ENCODE measurements around the gene RAPGEF3.
A peak's percentile ranks its signal among the peaks of the same experiment; 100 is the strongest.

The RAPGEF3 gene

GRCh38 chr12:47776471-47777143, 17.9 kb upstream of the RAPGEF3 start:
- no peak for DNase-seq (ENCODE audit: low spot score)

DNA sequence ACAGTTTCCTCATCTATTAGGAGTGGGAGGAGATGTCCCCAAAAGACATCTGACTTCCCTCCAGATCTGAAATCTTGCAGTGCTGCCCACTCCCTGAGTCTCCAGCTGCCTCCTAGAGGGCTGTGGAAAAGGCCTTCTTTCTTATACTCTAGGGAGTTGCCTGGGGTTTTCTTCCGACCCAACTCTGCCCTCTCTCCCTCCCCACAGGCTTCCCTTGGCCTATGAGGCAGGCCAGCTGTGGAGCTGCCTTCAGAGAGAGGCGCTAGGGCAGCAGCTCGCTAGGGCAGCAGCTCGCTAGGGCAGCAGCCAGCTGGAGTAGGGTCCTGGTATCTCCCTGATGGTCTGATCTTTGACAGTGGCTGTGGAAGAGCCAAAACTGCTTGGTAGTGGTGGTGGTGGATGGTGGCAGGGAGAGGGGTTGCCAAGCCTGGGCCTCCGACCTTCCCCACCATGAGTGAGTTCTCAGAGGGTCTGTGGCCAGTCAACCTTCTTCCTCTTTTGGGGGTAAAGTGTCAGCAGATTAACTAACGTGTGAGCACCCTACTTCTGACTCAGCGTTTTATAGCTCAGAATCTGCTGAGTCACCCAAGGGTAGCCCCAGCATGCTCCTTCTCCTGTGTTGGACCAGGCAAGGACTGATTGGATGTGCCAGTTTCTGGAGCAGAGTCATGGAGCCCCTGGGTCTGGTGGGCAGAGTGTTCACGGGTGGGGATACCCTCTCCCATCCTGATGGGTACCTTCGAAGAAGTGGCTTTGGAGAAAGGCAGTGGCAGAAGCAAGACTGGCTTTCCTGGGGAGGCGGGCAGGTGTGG, 16.6 kb upstream of the RAPGEF3 start:
- peak; percentile 22 for DNase-seq (ENCODE audit: low spot score)

GRCh38 chr12:47774663-47775062, 16.0 kb upstream of the RAPGEF3 start:
- DNase-seq (ENCODE audit: low spot score) = no peak

GRCh38 chr12:47773858-47774580, 15.3 kb upstream of the RAPGEF3 start:
- no peak for DNase-seq (ENCODE audit: low spot score)

GRCh38 chr12:47773062-47773857, 14.6 kb upstream of the RAPGEF3 start, which contains the start of gene SLC48A1:
Gene SLC48A1, plus strand, starts transcription at chr12:47773238. Its CDS starts 67 bp downstream, at chr12:47773305.
- DNase-seq (ENCODE audit: low spot score) = peak; percentile 65

GRCh38 chr12:47772738-47773061, 14.0 kb upstream of the RAPGEF3 start:
- DNase-seq (ENCODE audit: low spot score) = no peak

DNA sequence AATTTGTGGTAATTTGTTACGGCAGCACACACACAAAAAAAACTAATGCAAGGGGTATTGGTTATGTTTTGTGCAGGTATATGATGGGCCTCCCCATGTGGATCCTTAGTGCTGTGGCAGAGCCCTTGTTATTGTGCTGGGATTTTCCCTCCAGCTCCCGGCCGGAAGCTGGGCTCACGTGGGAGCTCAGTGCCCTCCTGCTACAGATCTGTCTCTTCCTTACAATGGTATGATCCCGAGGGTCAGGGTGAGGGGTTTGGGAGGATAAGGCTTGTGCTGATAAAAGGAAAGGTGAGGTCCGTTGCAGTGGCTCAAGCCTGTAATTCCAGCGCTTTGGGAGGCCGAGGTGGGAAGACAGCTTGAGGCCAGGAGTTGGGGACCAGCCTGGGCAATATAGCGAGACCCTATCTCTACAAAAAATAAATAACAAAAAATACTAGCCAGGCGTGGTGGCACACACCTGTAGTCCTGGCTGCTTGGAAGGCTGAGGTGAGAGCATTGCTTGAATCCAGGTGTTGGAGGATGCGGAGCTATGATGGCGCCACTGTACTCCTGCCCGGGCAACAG, 13.5 kb upstream of the RAPGEF3 start:
- DNase-seq (ENCODE audit: low spot score) = no peak

- DNase-seq (ENCODE audit: low spot score) = no peak
Observed at GRCh38 chr12:47771304-47771703, 12.6 kb upstream of the RAPGEF3 start.

DNA sequence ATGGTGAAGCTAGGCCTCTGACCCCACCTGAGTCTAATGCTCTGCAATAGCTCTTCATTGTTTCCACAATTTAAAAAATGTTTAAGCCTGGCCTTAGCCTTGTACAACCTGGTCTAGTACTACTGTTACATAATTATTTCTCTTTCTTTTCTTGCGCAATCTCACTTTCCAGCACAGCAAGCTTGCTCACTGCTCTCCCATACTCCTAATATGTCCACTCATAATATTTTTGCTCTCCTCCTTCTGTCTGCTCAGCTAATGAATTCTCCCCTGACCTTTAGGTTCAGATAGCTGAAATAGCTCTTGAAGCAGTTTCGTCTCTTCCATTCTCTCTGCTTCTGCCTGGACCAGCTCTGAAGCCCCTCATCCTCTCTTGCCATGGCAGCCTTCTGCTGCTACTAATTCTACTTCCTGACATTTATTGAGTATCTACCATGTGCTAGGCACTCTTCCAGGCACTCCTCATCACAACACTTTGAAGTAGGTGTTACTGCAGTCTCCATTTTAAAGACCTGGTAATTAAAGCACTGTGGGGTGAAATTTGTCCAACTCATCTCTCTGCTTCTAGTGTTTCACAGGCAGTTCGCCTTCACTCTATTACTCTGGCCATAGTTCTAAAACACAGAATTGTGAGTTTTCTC, 11.5 kb upstream of the RAPGEF3 start:
- DNase-seq (ENCODE audit: low spot score) = no peak

DNA sequence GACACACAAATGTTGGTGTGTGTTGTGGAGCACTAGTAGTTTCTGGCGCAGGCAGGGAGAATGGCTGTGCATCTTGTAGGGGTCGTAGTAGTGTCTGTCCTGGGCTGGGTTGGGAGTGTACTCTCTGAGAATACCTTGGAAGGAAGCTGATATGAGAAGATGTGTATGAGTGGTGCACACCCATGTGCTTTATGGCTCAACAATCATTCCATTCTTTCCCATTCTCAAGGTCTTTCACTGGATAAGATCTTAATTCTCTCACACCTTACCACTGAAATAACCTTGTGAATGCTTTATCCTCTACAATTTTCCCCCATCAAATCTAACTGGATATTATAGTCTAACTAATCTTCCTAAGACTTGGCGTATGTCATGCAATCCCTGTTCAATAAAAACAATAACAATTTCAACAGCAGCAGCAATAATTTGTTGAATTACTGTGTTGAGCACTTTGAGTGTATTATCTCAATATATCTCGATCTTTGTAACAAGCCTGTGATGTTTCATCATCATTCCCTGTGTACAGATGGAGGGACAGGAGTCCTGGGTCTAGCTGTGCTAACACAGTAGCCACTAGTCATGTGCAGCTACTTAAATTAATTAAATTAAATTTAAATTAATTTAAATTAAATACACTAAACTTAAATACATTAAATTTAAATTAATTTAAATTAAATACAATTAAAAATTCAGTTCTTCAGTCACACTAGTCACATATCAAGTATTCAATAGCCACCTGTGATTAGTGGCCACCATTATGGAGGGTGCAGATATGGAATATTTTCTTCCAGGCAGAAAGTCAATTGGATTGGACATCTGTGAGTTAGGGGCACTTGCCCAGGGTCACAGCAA, 10.8 kb upstream of the RAPGEF3 start:
- DNase-seq (ENCODE audit: low spot score) = no peak

- DNase-seq (ENCODE audit: low spot score) = no peak
Observed at GRCh38 chr12:47768323-47768811, 9.7 kb upstream of the RAPGEF3 start.

GRCh38 chr12:47767216-47767724, 8.6 kb upstream of the RAPGEF3 start:
- no peak for DNase-seq (ENCODE audit: low spot score)

- DNase-seq (ENCODE audit: low spot score) = no peak
Observed at GRCh38 chr12:47766502-47767215, 8.0 kb upstream of the RAPGEF3 start.

DNA sequence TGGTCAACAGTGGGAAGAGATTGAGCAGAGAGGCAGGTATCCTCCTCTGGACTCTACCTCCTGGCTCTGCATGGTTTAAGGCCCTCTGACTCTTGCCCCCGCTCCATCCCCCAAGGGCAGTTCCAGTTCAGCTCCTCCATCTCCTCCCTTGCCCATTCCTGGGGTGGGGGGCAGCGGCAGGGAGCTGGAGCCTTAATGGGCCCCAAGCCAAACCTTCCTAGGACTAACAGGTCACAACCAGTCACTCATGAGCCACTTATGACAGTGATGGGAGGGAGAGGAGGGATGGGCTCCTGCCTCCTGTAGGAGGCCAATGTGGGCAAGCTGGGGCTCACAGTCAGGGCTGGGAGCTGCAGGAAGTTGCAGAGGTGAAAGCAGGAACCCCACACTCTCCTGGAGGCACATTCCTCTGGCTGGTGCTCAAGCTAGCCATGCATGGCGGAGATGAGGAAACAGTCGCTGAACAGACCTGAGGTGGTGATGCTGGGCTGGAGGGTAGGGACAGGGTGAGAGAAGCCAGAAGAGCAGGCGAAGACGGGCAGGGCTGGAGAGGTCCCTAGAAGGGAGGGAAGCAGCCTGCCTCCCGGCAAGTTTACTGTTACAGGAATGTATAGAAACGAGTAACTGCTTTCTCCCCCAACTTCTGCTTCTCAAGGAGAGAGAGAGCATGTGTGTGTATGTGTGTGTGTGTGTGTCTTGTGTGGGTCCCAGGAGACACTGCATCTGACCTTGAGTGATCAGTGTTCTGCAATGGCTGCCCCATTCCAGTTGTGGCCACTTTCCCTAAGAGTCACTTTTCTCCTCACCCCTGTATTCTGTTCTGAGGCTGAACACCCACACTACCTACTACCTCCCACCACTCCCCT, 5.0 kb upstream of the RAPGEF3 start:
- DNase-seq (ENCODE audit: low spot score) = no peak

GRCh38 chr12:47762850-47763465, 4.3 kb upstream of the RAPGEF3 start:
- DNase-seq (ENCODE audit: low spot score) = no peak

- no peak for DNase-seq (ENCODE audit: low spot score)
Observed at GRCh38 chr12:47758584-47758833, 171 bp downstream of the RAPGEF3 start.

- no peak for DNase-seq (ENCODE audit: low spot score)
Observed at GRCh38 chr12:47757840-47758583, 668 bp downstream of the RAPGEF3 start.
